Calu3 (cell line): Measurements from ENCODE around the gene POTED. TPM values are rescaled to one million over a fixed set of nuclear protein-coding genes. Genes with fewer than 3 reads are reported as not detected.
"Not testable (repeated sequence)": the region's sequence is repeated elsewhere in the genome, so short reads cannot be mapped to it uniquely, and the experiment has no call there.

ENCODE experiments used
- Bru-seq: library from RNA; stranded (reverse); fragments of 400-500 nt; gene quantifications from one replicate; lab custom pipeline; 2021; lab: Mats Ljungman, UMichigan
- BruChase-seq, 2 experiments: library from RNA; stranded (reverse); fragments of 400-500 nt; gene quantifications; one replicate each; lab custom pipeline; 2021; lab: Mats Ljungman, UMichigan
- BruUV-seq: library from RNA; stranded (reverse); fragments of 400-500 nt; replicated peaks from 2 replicates; lab custom pipeline; 2021; lab: Mats Ljungman, UMichigan
- CTCF ChIA-PET: fragments of 300-600 bp; sonication (Branson Sonifier 250); formaldehyde crosslinking; loops from one replicate; lab custom pipeline; 2022; ENCODE audit warnings: antibody characterized with exemption; lab: Charles Lee
- DNase-seq: peaks from one replicate; pipeline ENCODE4 v3.0.0; 2022
- H3K27ac Mint-ChIP-seq: one replicate; pipeline ENCODE4 v1.8.0; 2022; ENCODE audit warnings: mixed read lengths; ENCODE audit not compliant: unreplicated experiment
- H3K27me3 Mint-ChIP-seq: one replicate; pipeline ENCODE4 v1.8.0; 2022; ENCODE audit warnings: mixed read lengths; ENCODE audit not compliant: unreplicated experiment
- H3K36me3 Mint-ChIP-seq: one replicate; pipeline ENCODE4 v1.8.0; 2022; ENCODE audit warnings: mild to moderate bottlenecking, moderate library complexity, mixed read lengths; ENCODE audit not compliant: insufficient read depth, unreplicated experiment
- H3K4me1 Mint-ChIP-seq: one replicate; pipeline ENCODE4 v1.8.0; 2022; ENCODE audit warnings: mild to moderate bottlenecking, low read depth, mixed read lengths; ENCODE audit not compliant: unreplicated experiment
- H3K4me3 Mint-ChIP-seq: one replicate; pipeline ENCODE4 v1.8.0; 2022; ENCODE audit warnings: mild to moderate bottlenecking, low read depth, moderate library complexity, mixed read lengths; ENCODE audit not compliant: unreplicated experiment
- H3K9me3 Mint-ChIP-seq: one replicate; pipeline ENCODE4 v1.8.0; 2022; ENCODE audit warnings: low read depth, mixed read lengths; ENCODE audit not compliant: unreplicated experiment
- intact Hi-C: fragments of 100-400 bp; cut with micrococcal nuclease; formaldehyde crosslinking; loops from one replicate; pipeline ENCODE4 v1.10.0; 2022; ENCODE audit not compliant: unreplicated experiment
- long read RNA-seq: library from polyadenylated mRNA; stranded (forward); transcript quantifications from one replicate; pipeline ENCODE4 v2.0.0, GENCODE V29; 2022
- microRNA-seq: library from miRNA; unstranded; fragments of <30 nt; microRNA quantifications from one replicate; pipeline ENCODE4 v1.2.0, GENCODE V29; 2022
- total RNA-seq: library from RNA; stranded (reverse); gene quantifications from 2 replicates; pipeline ENCODE4 v1.2.3, GENCODE V29; 2022

POTED gene
- not detected in 2 replicates for total RNA-seq
- Bru-seq, nascent RNA, result not detected
- not detected for BruChase-seq, experiment 1, labeled RNA remaining after a 6-hour chase
- BruChase-seq, experiment 2, labeled RNA remaining after a 2-hour chase, result not detected
- long read RNA-seq, result 0 reads

DNA sequence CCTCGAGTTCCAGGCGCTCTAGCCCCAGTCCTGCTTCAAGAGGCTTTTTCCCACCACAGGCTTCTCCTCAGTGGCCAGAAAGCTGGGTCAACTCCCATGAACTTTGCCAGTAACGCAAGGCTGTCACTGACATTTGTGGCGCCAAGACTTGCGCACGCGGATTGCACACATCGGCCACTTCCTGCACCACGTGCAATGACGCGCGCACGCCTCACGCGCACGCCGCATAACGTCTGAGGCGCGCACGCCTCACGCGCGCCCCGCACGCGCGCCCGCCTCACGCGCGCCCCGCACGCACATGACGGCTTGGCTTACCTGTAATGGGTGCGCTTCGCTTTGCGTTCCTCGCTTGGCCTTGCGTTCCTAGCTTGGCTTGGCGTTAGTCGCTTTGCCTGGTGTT is at the start of gene POTED:
POTED (plus strand) TSS at position 301 of the 400 bp plus-strand sequence. CDS start 452 bp downstream, outside the sequence.
- H3K4me3 Mint-ChIP-seq, BruUV-seq, H3K36me3 Mint-ChIP-seq, intact Hi-C loops, CTCF ChIA-PET, DNase-seq, H3K4me1 Mint-ChIP-seq, H3K9me3 Mint-ChIP-seq, H3K27ac Mint-ChIP-seq, H3K27me3 Mint-ChIP-seq: not testable (repeated sequence)

DNA sequence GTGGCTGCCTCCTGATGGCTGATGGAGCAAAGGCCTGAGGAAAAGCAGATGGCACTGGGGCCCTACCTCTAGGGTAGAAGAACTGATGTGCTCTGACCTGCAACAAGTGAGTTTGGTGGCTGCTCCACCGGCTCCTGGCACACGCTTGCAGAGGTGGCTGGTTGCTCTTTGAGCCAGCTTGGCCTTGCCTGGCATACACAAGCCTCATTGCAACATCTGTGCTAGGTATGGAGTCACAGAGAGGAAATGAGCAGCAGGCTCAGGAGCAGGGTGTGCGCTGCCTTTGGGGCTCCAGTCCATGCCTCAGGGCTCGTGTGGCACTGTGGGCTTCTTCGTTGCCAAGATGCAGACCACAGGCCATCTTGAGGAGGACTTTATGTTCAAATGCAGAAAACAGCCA is 40.5 kb downstream of the POTED start:
- H3K27ac Mint-ChIP-seq, DNase-seq, H3K27me3 Mint-ChIP-seq, H3K4me1 Mint-ChIP-seq, intact Hi-C loops, CTCF ChIA-PET, H3K36me3 Mint-ChIP-seq, H3K4me3 Mint-ChIP-seq, H3K9me3 Mint-ChIP-seq, BruUV-seq: not testable (repeated sequence)

DNA sequence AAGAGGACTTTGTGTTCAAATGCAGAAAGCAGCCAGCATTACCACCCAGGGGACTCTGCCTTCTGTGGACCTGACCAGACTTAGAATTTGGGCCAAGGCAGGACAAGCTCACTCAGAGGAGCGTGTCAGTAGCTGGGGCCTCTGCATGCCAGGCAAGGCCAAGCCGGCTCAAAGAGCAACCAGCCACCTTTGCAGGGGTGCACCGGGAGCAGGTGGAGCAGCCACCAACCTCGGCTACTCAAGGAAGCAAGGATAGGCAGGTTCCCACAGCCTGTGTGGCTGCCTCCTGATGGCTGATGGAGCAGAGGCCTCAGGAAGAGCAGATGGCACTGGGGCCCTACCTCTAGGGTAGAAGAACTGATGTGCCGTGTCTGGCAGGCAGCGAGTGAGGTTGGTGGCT is 42.2 kb downstream of the POTED start:
- H3K36me3 Mint-ChIP-seq, H3K4me1 Mint-ChIP-seq, H3K9me3 Mint-ChIP-seq, BruUV-seq, intact Hi-C loops, H3K4me3 Mint-ChIP-seq, H3K27me3 Mint-ChIP-seq, H3K27ac Mint-ChIP-seq, CTCF ChIA-PET, DNase-seq: not testable (repeated sequence)

Small RNA genes within 50 kb of the gene (microRNA-seq; reads per million reads assigned to microRNA genes)
- not detected for gene MIR3118-1
